ENCODE measurements around the gene PWP2. TPM values are rescaled to one million over a fixed set of nuclear protein-coding genes. Genes with fewer than 3 reads are reported as not detected.
"Not testable (repeated sequence)": the region's sequence is repeated elsewhere in the genome, so short reads cannot be mapped to it uniquely, and the experiment has no call there.

The PWP2 gene
- total RNA-seq, 1 experiment from 2014 or later, result 6.0 TPM

GRCh38 chr21:44153214-44153888 lies 46.2 kb downstream of the PWP2 start:
- not testable (repeated sequence) for H3K18ac ChIP-seq (ENCODE audit: insufficient read length, low read depth, low read length); H4K8ac ChIP-seq (replicated peaks; ENCODE audit: insufficient read length, low read depth, low read length); H3K4me2 ChIP-seq (ENCODE audit: insufficient read depth, insufficient read length, low read length); H4K5ac ChIP-seq (ENCODE audit: insufficient read length, low read depth, low read length); H3K9ac ChIP-seq (ENCODE audit: extremely low read depth, insufficient read length, low read length); H3K27ac Mint-ChIP-seq; H2BK120ac ChIP-seq (ENCODE audit: low read depth, low read length, poor library complexity, severe bottlenecking); H3K9me3 Mint-ChIP-seq; H3K27me3 Mint-ChIP-seq (ENCODE audit: low read depth); H3T11ph ChIP-seq (ENCODE audit: low read length); H3K9me3 ChIP-seq (ENCODE audit: control insufficient read depth, low read depth, low read length); H2AFZ ChIP-seq (ENCODE audit: low read length); H2AK5ac ChIP-seq (ENCODE audit: insufficient read length, low read length); H2BK12ac ChIP-seq (ENCODE audit: insufficient read length, low read depth, low read length); H3K4me1 ChIP-seq (ENCODE audit: insufficient read depth, low read length); H3K4me3 Mint-ChIP-seq; H3K56ac ChIP-seq (ENCODE audit: insufficient read length, low read depth, low read length); H3K4me1 Mint-ChIP-seq; H2BK15ac ChIP-seq (ENCODE audit: low read depth, low read length); H4K20me1 ChIP-seq (ENCODE audit: control insufficient read depth, insufficient read depth, insufficient read length); H3K27ac ChIP-seq (ENCODE audit: insufficient read length, low read depth, low read length); H3K27me3 ChIP-seq (ENCODE audit: insufficient read depth, low read length); H2BK20ac ChIP-seq (ENCODE audit: low read depth, low read length, poor library complexity, severe bottlenecking); H3K23ac ChIP-seq (ENCODE audit: insufficient read length, low read depth, low read length); H3K36me3 Mint-ChIP-seq (ENCODE audit: insufficient read depth in 1 of 3, low read depth in 3 of 3); H3K4ac ChIP-seq (ENCODE audit: low read depth, low read length); H3K23me2 ChIP-seq (ENCODE audit: insufficient read length, low read depth, low read length, poor library complexity, severe bottlenecking); H3K79me1 ChIP-seq (ENCODE audit: insufficient read depth, low read depth, low read length, poor library complexity, severe bottlenecking); H3K79me2 ChIP-seq (ENCODE audit: insufficient read depth, low read length); H3K14ac ChIP-seq (ENCODE audit: insufficient read depth, low read length); H2BK5ac ChIP-seq (ENCODE audit: insufficient read length, low read length); DNase-seq; H4K91ac ChIP-seq (ENCODE audit: insufficient read length, low read depth, low read length)
- no CpG with 5 or more reads among the region's 21 CpGs for WGBS (ENCODE audit: extremely low coverage, insufficient read length, low lambda C conversion rate)

GRCh38 chr21:44153889-44154228 lies 46.7 kb downstream of the PWP2 start:
- not testable (repeated sequence) for H3K4ac ChIP-seq (ENCODE audit: low read depth, low read length); H3K9me3 ChIP-seq (ENCODE audit: control insufficient read depth, low read depth, low read length); H4K8ac ChIP-seq (replicated peaks; ENCODE audit: insufficient read length, low read depth, low read length); H3K79me1 ChIP-seq (ENCODE audit: insufficient read depth, low read depth, low read length, poor library complexity, severe bottlenecking); H3K56ac ChIP-seq (ENCODE audit: insufficient read length, low read depth, low read length); H3K14ac ChIP-seq (ENCODE audit: insufficient read depth, low read length); H3K27ac Mint-ChIP-seq; H2BK15ac ChIP-seq (ENCODE audit: low read depth, low read length); H3K9ac ChIP-seq (ENCODE audit: extremely low read depth, insufficient read length, low read length); H3K4me1 ChIP-seq (ENCODE audit: insufficient read depth, low read length); H3K4me2 ChIP-seq (ENCODE audit: insufficient read depth, insufficient read length, low read length); H4K91ac ChIP-seq (ENCODE audit: insufficient read length, low read depth, low read length); H4K5ac ChIP-seq (ENCODE audit: insufficient read length, low read depth, low read length); H3K4me3 Mint-ChIP-seq; H4K20me1 ChIP-seq (ENCODE audit: control insufficient read depth, insufficient read depth, insufficient read length); H3K27me3 ChIP-seq (ENCODE audit: insufficient read depth, low read length); H3K79me2 ChIP-seq (ENCODE audit: insufficient read depth, low read length); H3T11ph ChIP-seq (ENCODE audit: low read length); H3K23ac ChIP-seq (ENCODE audit: insufficient read length, low read depth, low read length); H3K18ac ChIP-seq (ENCODE audit: insufficient read length, low read depth, low read length); H3K4me1 Mint-ChIP-seq; DNase-seq; H2BK120ac ChIP-seq (ENCODE audit: low read depth, low read length, poor library complexity, severe bottlenecking); H2BK5ac ChIP-seq (ENCODE audit: insufficient read length, low read length); H3K36me3 Mint-ChIP-seq (ENCODE audit: insufficient read depth in 1 of 3, low read depth in 3 of 3); H3K23me2 ChIP-seq (ENCODE audit: insufficient read length, low read depth, low read length, poor library complexity, severe bottlenecking); H3K9me3 Mint-ChIP-seq; H2BK20ac ChIP-seq (ENCODE audit: low read depth, low read length, poor library complexity, severe bottlenecking); H2AFZ ChIP-seq (ENCODE audit: low read length); H3K27me3 Mint-ChIP-seq (ENCODE audit: low read depth); H3K27ac ChIP-seq (ENCODE audit: insufficient read length, low read depth, low read length); H2BK12ac ChIP-seq (ENCODE audit: insufficient read length, low read depth, low read length); H2AK5ac ChIP-seq (ENCODE audit: insufficient read length, low read length)
- no CpG with 5 or more reads among the region's 17 CpGs for WGBS (ENCODE audit: extremely low coverage, insufficient read length, low lambda C conversion rate)

Data from H9 (cell line).